Right lobe of liver (tissue), 6 donors: ENCODE measurements around the gene MAPK8. TPM values are rescaled to one million over a fixed set of nuclear protein-coding genes. Genes with fewer than 3 reads are reported as not detected.

Experiments used
- ATAC-seq, 4 donors: fragments of 200-7000 bp; cut with Tn5 transposase; one replicate each; pipeline ENCODE4 v1.9.1; 2020; ENCODE audit warnings: mild to moderate bottlenecking in 4 of 4, moderate library complexity in 4 of 4
- DNase-seq, 3 donors: peaks; one replicate each; pipeline ENCODE4 v3.0.0-alpha.2; 2020
- H3K27ac ChIP-seq, 3 donors: fragments of 200-600 bp; one replicate each; pipeline ENCODE4 v1.8.0; 2022
- H3K27me3 ChIP-seq, 2 donors: fragments of 200-600 bp; one replicate each; pipeline ENCODE4 v1.8.0; 2022
- H3K36me3 ChIP-seq, 4 donors: fragments of 200-600 bp; sonication (generic) in 1 of 4; one replicate each; pipeline versions ENCODE4 v1.5.1 to v1.8.0; 2017 to 2022; ENCODE audit warnings: control low read depth in 1 of 4
- H3K4me1 ChIP-seq, 4 donors: fragments of 200-600 bp; sonication (generic) in 1 of 4; one replicate each; pipeline versions ENCODE4 v1.5.1 to v1.8.0; 2017 to 2022; ENCODE audit warnings: control low read depth in 1 of 4
- H3K4me3 ChIP-seq, 3 donors: fragments of 200-600 bp; one replicate each; pipeline ENCODE4 v1.8.0; 2022
- H3K9me3 ChIP-seq, 4 donors: fragments of 200-600 bp; sonication (generic) in 1 of 4; one replicate each; pipeline versions ENCODE4 v1.5.1 to v1.8.0; 2017 to 2022; ENCODE audit warnings: control low read depth in 1 of 4
- POLR2A ChIP-seq: fragments of 450-650 bp; IDR thresholded peaks from one replicate; pipeline ENCODE4 v1.6.1; 2017; ENCODE audit warnings: antibody characterized with exemption, mild to moderate bottlenecking
- WGBS: methylation state at CpG from one replicate; pipeline ENCODE4 v1.1.6; 2018; ENCODE audit warnings: low coverage, low lambda C conversion rate; ENCODE audit not compliant: insufficient coverage; ENCODE audit errors: missing lambda C conversion rate; 5-methylcytosine and 5-hydroxymethylcytosine counted together
- intact Hi-C, 2 donors: fragments of 100-400 bp; cut with DNase I; formaldehyde crosslinking; loops; one replicate each; pipeline versions ENCODE4 v1.11.2 to v1.14.1; 2022
- total RNA-seq, 6 experiments: library from RNA; depleted of rRNA in 2 of 6; stranded (reverse); fragments of >200 nt in 2 of 6; fragmentation: NEBNext Ultra II Directional in 3 of 6; extraction: Animal tissue kit (Norgen Biotek cat#: 25700) in 3 of 6; gene quantifications; one replicate each; pipeline versions ENCODE4 v1.1.0 to v1.2.4, GENCODE V29; 2016 to 2023
- TF ChIP-seq, protein P1 (sequence below), 4 donors: fragments of 200-600 bp in 3 of 4; fragments of 450-650 bp in 1 of 4; IDR thresholded peaks; one replicate each; pipeline versions ENCODE4 v1.5.1 to v1.8.0; 2016 to 2022; ENCODE audit warnings: antibody characterized with exemption in 4 of 4, mild to moderate bottlenecking in 2 of 4
- donor health status: DM: no; HTN: yes; CAD: no.
- donor health status: DM: no; HTN: no; CAD: no.
- donor health status: DM: no; HTN: no; CAD: no.
- donor health status: DM: no; HTN: yes; CAD: no.
- donor health status: DM: no; HTN: yes; CAD: no.

MAPK8 gene
- total RNA-seq, 6 experiments from 2014 or later, result 19.1 to 31.6 (median 27.6) TPM

DNA sequence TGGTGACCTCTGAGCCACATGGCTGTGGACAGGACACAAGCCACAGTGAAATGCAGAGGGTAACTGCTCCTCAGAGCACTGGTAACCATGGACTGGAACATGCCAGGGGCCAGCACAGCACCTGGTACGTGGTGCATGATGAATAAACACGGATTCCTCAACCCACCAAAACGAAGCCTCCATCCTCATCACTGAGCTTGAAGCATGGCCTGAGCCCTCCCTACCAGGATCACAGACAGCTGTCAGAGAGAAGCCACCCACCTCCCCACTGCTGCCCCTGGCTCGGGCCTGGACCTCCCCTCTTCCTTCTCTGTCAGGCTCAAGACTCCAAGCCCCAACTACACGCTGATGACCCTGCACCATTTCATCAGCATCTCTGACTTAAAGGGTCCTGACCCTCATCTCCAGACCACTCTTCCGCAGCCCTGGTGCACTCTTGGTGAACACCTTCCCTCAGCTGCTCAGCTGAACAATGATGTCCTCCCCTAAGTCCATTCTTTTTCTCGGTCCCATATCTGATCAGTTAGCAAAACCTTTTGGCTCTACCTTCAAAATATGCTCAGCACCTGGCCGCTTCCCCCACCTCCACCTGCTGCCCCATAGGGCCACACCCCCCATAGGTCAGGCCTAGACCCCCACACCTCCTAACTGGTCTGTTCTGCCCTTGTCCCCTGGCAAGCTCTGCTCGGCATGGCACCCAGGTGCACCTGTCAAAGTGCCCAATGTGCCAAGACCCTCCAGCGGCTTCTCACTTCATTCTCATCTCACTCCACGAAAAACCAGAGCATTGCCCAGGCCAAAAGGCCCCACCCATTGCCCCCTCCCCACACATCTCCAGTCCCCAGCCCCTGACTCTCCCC is 141.1 kb downstream of the MAPK8 start:
- 79% methylated on average over 8 of the region's 11 CpGs for WGBS
- DNase-seq (peak in 1 of 3 donors; percentile 37), ATAC-seq (no peak)
- Histone ChIP-seq H3K9me3 (no peaks in the 10 kb centered on the region), H3K4me3 (no peak overlapping the region), H3K4me1 (no peaks in the 10 kb centered on the region), H3K27me3 (no peaks in the 10 kb centered on the region), H3K36me3 (no peaks in the 10 kb centered on the region), H3K27ac (no peak overlapping the region)
- intact Hi-C loops, result no loop called here
- TF ChIP-seq POLR2A, result no peak
- TF ChIP-seq, protein P1, sequence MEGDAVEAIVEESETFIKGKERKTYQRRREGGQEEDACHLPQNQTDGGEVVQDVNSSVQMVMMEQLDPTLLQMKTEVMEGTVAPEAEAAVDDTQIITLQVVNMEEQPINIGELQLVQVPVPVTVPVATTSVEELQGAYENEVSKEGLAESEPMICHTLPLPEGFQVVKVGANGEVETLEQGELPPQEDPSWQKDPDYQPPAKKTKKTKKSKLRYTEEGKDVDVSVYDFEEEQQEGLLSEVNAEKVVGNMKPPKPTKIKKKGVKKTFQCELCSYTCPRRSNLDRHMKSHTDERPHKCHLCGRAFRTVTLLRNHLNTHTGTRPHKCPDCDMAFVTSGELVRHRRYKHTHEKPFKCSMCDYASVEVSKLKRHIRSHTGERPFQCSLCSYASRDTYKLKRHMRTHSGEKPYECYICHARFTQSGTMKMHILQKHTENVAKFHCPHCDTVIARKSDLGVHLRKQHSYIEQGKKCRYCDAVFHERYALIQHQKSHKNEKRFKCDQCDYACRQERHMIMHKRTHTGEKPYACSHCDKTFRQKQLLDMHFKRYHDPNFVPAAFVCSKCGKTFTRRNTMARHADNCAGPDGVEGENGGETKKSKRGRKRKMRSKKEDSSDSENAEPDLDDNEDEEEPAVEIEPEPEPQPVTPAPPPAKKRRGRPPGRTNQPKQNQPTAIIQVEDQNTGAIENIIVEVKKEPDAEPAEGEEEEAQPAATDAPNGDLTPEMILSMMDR (IDR thresholded peaks at IDR 0.05), result no peak

DNA sequence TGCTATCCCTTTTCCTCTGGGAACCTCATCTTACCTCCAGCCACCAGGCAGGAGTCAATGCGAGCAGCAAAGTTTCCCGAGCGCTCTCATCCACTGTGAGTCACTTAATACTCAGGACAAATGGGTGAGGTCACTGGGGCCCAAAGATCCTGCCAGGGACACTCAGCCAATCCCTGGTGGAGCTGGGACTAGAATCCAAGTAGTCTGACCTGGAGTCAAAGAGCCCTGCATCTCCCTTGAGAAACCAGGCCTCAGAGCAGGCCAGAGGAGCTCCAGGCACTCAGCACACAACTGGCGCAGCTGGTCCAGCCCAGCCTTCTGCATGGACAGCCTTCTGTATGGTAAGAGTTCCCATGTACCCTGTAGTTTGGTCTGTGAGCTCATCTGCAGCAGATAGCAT is 142.3 kb downstream of the MAPK8 start:
- no peaks in the 10 kb centered on the region for H3K4me1 ChIP-seq
- no CpG with 5 or more reads among the region's 4 CpGs for WGBS
- DNase-seq, result no peak
- H3K9me3 ChIP-seq, result no peaks in the 10 kb centered on the region
- H3K36me3 ChIP-seq, result no peaks in the 10 kb centered on the region
- H3K27me3 ChIP-seq, result no peaks in the 10 kb centered on the region
- no peak for TF ChIP-seq POLR2A
- TF ChIP-seq, protein P1 (IDR thresholded peaks at IDR 0.05), result no peak
- H3K27ac ChIP-seq, result no peak overlapping the region
- no peak for ATAC-seq
- intact Hi-C loops, result no loop called here
- H3K4me3 ChIP-seq, result no peak overlapping the region

DNA sequence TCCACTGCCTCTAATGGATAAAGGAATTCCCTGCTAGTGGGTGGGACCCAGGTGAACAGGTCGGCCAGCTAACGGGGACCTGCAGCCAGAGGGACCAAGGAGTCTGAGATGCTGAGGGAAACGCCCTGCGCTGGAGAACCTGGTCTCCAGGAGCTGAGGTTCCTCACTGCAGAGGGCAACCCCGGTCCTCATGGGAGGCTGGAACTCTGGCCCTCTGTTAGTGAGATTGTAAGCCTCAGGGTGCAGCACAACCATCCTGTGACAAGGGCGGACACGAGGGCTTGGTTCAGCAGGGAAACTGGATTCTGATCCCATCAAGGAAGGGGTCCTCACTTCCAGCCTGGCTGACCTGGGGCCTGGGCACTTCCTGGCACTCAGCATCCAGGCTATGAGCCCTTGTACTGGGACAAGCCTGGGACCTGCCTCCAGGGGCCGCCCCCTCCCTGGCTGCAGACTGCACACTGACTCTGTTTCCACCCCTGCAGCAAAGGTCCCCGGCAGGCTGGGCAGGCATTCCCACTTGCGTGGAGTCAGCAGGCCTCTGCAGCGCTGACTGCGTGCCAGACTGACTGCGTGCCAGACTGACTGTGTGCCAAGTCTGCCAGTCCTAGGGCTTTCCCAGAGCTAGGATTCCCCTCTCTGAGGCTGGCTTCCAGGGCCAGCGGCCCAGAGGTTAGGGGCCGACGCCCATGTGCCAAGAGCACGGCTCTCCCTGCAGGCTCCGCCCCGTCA is 143.2 kb downstream of the MAPK8 start:
- DNase-seq (peak in 1 of 3 donors; percentile 33), ATAC-seq (no peak)
- Histone ChIP-seq H3K27ac (no peak overlapping the region), H3K4me3 (no peak overlapping the region), H3K36me3 (no peaks in the 10 kb centered on the region), H3K9me3 (no peaks in the 10 kb centered on the region), H3K4me1 (no peaks in the 10 kb centered on the region), H3K27me3 (no peaks in the 10 kb centered on the region)
- TF ChIP-seq, protein P1 (IDR thresholded peaks at IDR 0.05), result no peak
- TF ChIP-seq POLR2A, result no peak
- 100% methylated on average over 1 of the region's 19 CpGs for WGBS
- intact Hi-C loops, result no loop called here

DNA sequence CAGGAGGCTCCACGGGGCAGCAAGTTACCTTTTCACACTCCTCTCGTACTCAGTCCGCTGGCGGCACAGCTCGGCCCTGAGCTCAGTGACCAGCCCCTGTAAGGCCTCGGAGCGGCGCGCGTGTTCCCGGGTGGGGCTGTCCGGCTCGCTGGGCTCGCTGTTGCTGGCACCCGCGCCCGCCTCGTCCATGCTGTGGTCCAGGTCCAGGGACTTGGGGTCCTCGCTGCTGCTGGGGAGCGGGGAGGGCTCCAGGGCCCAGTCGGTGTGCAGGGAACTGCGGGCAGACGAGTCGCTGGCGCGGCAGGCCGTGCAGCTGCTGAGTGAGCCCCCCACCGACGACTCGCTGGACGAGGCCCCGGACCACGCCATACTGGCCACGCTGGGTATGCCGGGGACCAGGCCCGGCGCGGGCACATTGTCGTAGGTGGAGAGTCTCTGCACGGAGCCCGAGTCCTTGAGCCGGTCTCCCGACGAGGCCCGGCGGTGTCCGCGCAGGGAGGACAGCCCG is 143.8 kb downstream of the MAPK8 start:
- WGBS, result no CpG with 5 or more reads among the region's 49 CpGs
- intact Hi-C loops, result no loop called here
- TF ChIP-seq, protein P1 (IDR thresholded peaks at IDR 0.05), result no peak
- no peak for TF ChIP-seq POLR2A
- Histone ChIP-seq H3K4me1 (no peaks in the 10 kb centered on the region), H3K27ac (no peak overlapping the region), H3K4me3 (no peak overlapping the region), H3K36me3 (no peaks in the 10 kb centered on the region), H3K9me3 (no peaks in the 10 kb centered on the region), H3K27me3 (no peaks in the 10 kb centered on the region)
- peak in 1 of 3 donors; percentile 40 for DNase-seq
- ATAC-seq, result no peak
